Measurements from ENCODE around the gene SCGN.

Gene SCGN

DNA sequence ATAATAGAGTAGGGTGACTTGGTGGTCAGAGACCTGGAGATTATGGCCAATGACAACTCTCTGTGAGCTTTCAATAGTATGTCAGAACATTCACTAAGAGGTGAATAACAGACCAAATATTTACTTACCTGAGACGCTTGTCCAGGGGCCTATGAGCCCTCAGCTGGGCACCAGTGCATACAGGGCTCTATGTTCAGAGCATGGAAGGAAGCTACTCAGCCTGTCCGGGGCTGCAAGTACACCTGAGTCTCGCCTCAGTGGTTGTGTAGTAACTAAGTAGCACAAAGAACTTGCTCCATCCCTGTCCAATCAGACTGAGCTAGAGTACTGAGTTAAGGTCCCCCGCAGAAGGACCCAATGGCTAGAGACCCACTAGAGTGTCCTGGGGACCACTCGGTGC is 11.6 kb upstream of the SCGN start:
- DNase-seq (ENCODE audit: extremely low read depth in 1 of 2, low read depth in 1 of 2) = no peak

GRCh38 chr6:25640891-25641290 is 11.1 kb upstream of the SCGN start:
- DNase-seq (ENCODE audit: extremely low read depth in 1 of 2, low read depth in 1 of 2) = no peak

DNA sequence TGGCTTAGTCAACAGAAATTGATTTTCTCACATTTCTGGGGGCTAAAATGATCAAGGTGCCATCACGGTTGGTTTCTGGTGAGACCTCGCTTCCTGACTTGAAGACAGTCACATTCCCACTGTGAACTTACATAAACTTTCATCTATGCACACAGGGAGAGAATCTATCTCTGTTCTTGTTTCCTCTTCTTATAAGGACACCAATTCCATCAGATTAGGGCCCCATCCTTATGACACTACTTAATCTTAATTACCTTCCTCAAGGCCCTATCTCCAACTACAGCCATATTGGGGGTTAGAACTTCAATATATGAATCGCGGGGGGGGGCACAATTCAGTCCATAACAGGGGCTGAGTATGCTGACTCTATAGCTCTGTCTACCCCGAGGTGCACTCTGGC is 10.6 kb upstream of the SCGN start:
- no peak for DNase-seq (ENCODE audit: extremely low read depth in 1 of 2, low read depth in 1 of 2)

GRCh38 chr6:25641940-25642666 is 9.9 kb upstream of the SCGN start:
- DNase-seq (ENCODE audit: extremely low read depth in 1 of 2, low read depth in 1 of 2) = no peak

- DNase-seq (ENCODE audit: extremely low read depth in 1 of 2, low read depth in 1 of 2) = no peak
These were observed 9.2 kb upstream of the SCGN start for GRCh38 chr6:25642667-25643328.

- no peak for DNase-seq (ENCODE audit: extremely low read depth in 1 of 2, low read depth in 1 of 2)
These were observed 6.1 kb upstream of the SCGN start for GRCh38 chr6:25645916-25646315.

DNA sequence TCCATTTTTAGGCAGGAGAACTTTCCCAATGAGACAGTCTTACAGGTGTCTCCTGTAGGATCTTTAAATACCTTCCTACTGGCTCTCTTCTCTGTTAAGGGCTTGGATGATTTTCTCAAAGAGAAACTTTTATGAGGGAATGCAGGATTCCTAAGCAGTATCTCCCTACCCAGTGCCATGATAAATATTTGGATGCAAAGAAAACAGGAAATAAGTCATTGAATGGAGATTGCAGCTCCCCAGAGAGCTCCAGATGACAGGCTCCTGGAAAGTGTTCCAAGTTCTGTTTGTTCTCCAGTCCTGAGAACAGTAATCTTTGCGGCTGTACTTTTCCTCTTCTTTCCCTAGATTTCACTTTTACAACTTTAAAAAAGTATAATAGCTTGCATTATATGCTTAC is 2.4 kb upstream of the SCGN start:
- DNase-seq (ENCODE audit: extremely low read depth in 1 of 2, low read depth in 1 of 2) = no peak

GRCh38 chr6:25655723-25656122 is 3.7 kb downstream of the SCGN start:
- no peak for DNase-seq (ENCODE audit: extremely low read depth in 1 of 2, low read depth in 1 of 2)

GRCh38 chr6:25659633-25660368 is 7.8 kb downstream of the SCGN start:
- no peak for DNase-seq (ENCODE audit: extremely low read depth in 1 of 2, low read depth in 1 of 2)

DNA sequence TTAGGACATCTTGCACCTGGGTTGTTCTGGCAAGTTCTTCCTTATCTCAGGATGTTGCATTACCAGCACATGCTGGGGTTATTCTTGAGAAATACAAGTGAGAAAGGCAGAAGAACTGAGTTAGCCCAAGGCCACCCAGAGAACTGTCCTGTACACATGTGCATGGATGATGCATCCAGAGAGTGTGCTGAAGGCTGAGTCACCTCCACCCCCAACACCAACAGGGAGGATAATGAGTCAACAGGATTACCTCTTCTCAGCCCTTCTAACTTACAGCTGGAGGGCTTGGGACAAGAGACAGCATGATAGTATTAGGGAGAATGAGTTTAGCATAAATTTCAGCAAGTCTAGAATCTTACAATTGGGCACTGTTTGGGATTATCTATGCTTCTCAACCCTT is 8.5 kb downstream of the SCGN start:
- DNase-seq (ENCODE audit: extremely low read depth in 1 of 2, low read depth in 1 of 2) = no peak

- DNase-seq (ENCODE audit: extremely low read depth in 1 of 2, low read depth in 1 of 2) = no peak
These were observed 9.2 kb downstream of the SCGN start for GRCh38 chr6:25661129-25661779.

GRCh38 chr6:25665455-25665854 is 13.4 kb downstream of the SCGN start:
- DNase-seq (ENCODE audit: extremely low read depth in 1 of 2, low read depth in 1 of 2) = no peak

- no peak for DNase-seq (ENCODE audit: extremely low read depth in 1 of 2, low read depth in 1 of 2)
These were observed 17.4 kb downstream of the SCGN start for GRCh38 chr6:25669413-25669812.

GRCh38 chr6:25670208-25670607 is 18.2 kb downstream of the SCGN start:
- no peak for DNase-seq (ENCODE audit: extremely low read depth in 1 of 2, low read depth in 1 of 2)

GRCh38 chr6:25670793-25671513 is 18.9 kb downstream of the SCGN start:
- no peak for DNase-seq (ENCODE audit: extremely low read depth in 1 of 2, low read depth in 1 of 2)

- no peak for DNase-seq (ENCODE audit: extremely low read depth in 1 of 2, low read depth in 1 of 2)
These were observed 19.6 kb downstream of the SCGN start for GRCh38 chr6:25671652-25672051.

DNA sequence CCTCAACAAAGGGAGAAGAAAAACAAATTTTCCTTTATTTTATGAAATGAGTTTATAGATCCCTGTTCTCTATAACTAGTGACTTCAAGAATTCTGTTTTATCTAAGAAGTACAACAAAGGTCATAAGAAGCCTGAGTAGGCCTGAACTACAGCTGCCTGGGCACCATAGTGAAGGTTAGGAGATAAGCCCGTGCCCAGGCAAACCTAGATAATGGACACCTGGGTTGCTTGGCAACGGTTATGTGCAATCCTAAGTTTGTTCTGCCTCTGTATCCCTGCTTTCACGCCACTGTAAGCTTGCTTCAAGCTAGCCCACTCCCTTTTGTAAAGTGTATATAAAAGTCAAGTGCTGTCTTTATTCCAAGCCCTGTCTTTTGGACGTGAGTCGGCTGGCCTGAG is 23.2 kb downstream of the SCGN start:
- no peak for DNase-seq (ENCODE audit: extremely low read depth in 1 of 2, low read depth in 1 of 2)

DNA sequence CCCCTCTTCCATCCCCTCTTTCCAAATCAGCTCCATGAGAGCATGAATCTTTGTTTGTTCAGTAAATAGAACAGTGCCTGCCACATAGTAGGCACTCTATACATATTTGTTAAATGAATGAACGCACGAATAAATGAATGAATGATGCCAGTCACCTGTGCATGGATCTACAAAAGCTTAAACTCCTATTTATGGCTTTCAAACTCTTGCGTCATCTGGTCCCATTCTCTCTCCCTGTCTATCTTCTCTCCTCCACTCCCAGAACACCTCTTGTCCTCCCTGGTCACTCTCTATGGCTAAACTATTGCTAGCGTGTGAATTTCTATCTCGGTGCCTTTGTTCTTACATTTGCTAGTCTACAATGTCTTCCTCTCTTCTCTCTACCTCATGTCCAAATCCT is 24.8 kb downstream of the SCGN start:
- no peak for DNase-seq (ENCODE audit: extremely low read depth in 1 of 2, low read depth in 1 of 2)

DNA sequence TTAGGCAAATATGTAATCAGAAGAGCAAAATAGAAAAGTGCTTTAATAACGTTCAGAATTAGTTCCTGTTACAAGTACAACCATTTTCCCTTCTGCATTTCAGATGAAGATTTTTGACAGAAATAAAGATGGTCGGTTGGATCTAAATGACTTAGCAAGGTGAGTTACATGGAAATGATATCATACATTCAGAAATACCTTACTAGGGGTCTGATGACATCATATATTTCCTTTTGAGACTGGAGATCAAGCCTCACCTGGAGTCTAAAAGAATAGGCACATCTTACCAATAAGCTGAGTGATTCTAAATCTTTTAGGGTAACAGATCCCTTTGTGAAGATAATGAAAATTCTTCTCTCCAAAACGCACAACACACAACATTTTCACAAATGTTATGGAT is 29.8 kb downstream of the SCGN start:
- no peak for DNase-seq (ENCODE audit: extremely low read depth in 1 of 2, low read depth in 1 of 2)

- DNase-seq (ENCODE audit: extremely low read depth in 1 of 2, low read depth in 1 of 2) = no peak
These were observed 30.3 kb downstream of the SCGN start for GRCh38 chr6:25682324-25682723.

DNA sequence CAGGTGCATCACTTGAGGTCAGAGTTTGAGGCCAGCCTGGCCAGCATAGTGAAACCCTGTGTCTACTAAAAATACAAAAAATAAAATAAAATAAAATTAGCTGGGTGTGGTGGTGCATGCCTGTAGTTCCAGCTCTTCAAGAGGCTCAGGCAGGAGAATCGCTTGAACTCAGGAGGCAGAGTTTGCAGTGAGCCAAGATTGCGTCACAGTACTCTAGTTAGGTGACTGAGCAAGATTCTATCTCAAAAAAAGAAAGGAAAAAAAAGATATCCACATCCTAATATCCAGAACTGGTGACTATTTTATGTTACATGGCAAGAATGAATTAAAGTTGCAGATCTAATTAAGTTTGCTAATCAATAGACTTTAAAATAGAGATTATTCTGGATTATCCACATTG is 32.5 kb downstream of the SCGN start:
- no peak for DNase-seq (ENCODE audit: extremely low read depth in 1 of 2, low read depth in 1 of 2)

Measured in activated CD8-positive, alpha-beta memory T cell treated with anti-CD3 and anti-CD28 coated beads for 1 hour (primary cell).